GM12878 (cell line): ENCODE data around the gene MED13L. TPM values are rescaled to one million over a fixed set of nuclear protein-coding genes. Genes with fewer than 3 reads are reported as not detected.

Source experiments
- CUX1 ChIP-seq: IDR thresholded peaks from 2 replicates; pipeline ENCODE4 v1.6.1; 2012; ENCODE audit warnings: improper control_type of control experiment, low read depth, low read length; ENCODE audit not compliant: insufficient replicate concordance
- HDAC6 ChIP-seq: fragments of 200-600 bp; sonication (generic); IDR thresholded peaks from one replicate; pipeline ENCODE4 v1.8.0; 2017; ENCODE audit warnings: antibody characterized with exemption; ENCODE audit not compliant: unreplicated experiment
- NKRF ChIP-seq: fragments of 450-650 bp; conservative IDR thresholded peaks from 2 replicates; pipeline ENCODE4 v1.6.1; 2017; ENCODE audit warnings: mild to moderate bottlenecking, moderate library complexity
- POLR2AphosphoS2 ChIP-seq: IDR thresholded peaks from 2 replicates; pipeline ENCODE4 v1.6.1; 2011; ENCODE audit warnings: low read depth, mild to moderate bottlenecking, low read length, improper control_type of control experiment, moderate library complexity
- SIN3A ChIP-seq: IDR thresholded peaks from 2 replicates; pipeline ENCODE4 v1.6.1; 2012; ENCODE audit warnings: low read depth, low read length, improper control_type of control experiment
- SUPT20H ChIP-seq: IDR thresholded peaks from 2 replicates; pipeline ENCODE4 v1.6.1; 2011; ENCODE audit warnings: low read depth, mild to moderate bottlenecking, low read length, moderate library complexity, borderline replicate concordance; ENCODE audit not compliant: control insufficient read depth
- ZZZ3 ChIP-seq: IDR thresholded peaks from 2 replicates; pipeline ENCODE4 v1.6.1; 2011; ENCODE audit warnings: low read depth; ENCODE audit not compliant: control insufficient read depth, insufficient read length
- polyA plus RNA-seq, 11 experiments: library from polyadenylated mRNA; depleted of rRNA in 4 of 11; unstranded in 6 of 11; stranded (reverse) in 5 of 11; fragments of >200 nt; fragmentation: Nextera tagmentation in 4 of 11; fragmentation: Illumina TruSeq in 1 of 11; extraction: Ambion mirVana in 4 of 11; extraction: Trizol in 1 of 11; gene quantifications; 1 replicate in 1 of 11; 2 replicates in 10 of 11; pipeline versions ENCODE4 v1.2.1 to v1.2.3, GENCODE V29; 2011 to 2016; ENCODE audit warnings: inconsistent platforms in 2 of 11, missing spikeins in 2 of 11, low read depth in 1 of 11
- total RNA-seq, 4 experiments: library from RNA; depleted of rRNA in 3 of 4; stranded (reverse); fragments of >200 nt in 3 of 4; fragmentation: Illumina TruSeq in 1 of 4; extraction: Trizol in 1 of 4; gene quantifications; 2 replicates each; pipeline versions ENCODE4 v1.2.1 to v1.2.3, GENCODE V29; 2013 to 2021

Gene MED13L
- total and polyA plus RNA-seq, 10 of the 15 experiments (the other 5 are each of a cell fraction or from before 2014, with no cell fraction given): 3.7 to 30.1 (median 9.1) TPM

- TF ChIP-seq NKRF (no peak), SUPT20H (no peak), POLR2AphosphoS2 (no peak), HDAC6 (no peak), ZZZ3 (no peak), SIN3A (no peak), CUX1 (no peak)
Observed at GRCh38 chr12:116294454-116295165, 17.1 kb upstream of the MED13L start (continued).
